22Rv1 (cell line): Measurements from ENCODE around the gene DIAPH2.
"Not testable (repeated sequence)": the region's sequence is repeated elsewhere in the genome, so short reads cannot be mapped to it uniquely, and the experiment has no call there.

ENCODE experiments used
- H3K27ac ChIP-seq: fragments of 450-650 bp; 2 replicates; pipeline ENCODE4 v1.5.1; 2017
- CTCF ChIP-seq: fragments of 450-650 bp; IDR thresholded peaks from 2 replicates; pipeline ENCODE4 v1.5.1; 2017; ENCODE audit warnings: mild to moderate bottlenecking
- ZFX ChIP-seq: fragments of 450-650 bp; IDR thresholded peaks from 2 replicates; pipeline ENCODE4 v1.6.1; 2017; ENCODE audit warnings: antibody characterized with exemption, borderline replicate concordance

Gene DIAPH2

GRCh38 chrX:96837808-96838207 lies 153.2 kb downstream of the DIAPH2 start:
- TF ChIP-seq CTCF: no peak
- TF ChIP-seq ZFX: no peak
- no peak overlapping the region for H3K27ac ChIP-seq

GRCh38 chrX:96838537-96838936 lies 153.9 kb downstream of the DIAPH2 start:
- no peak for TF ChIP-seq CTCF
- TF ChIP-seq ZFX: no peak
- no peak overlapping the region for H3K27ac ChIP-seq

GRCh38 chrX:96841325-96841724 lies 156.7 kb downstream of the DIAPH2 start:
- no peak for TF ChIP-seq ZFX
- TF ChIP-seq CTCF: no peak
- no peak overlapping the region for H3K27ac ChIP-seq

- H3K27ac ChIP-seq: not testable (repeated sequence)
Observed at GRCh38 chrX:96841866-96842265, 157.2 kb downstream of the DIAPH2 start.

- no peak for TF ChIP-seq CTCF
- TF ChIP-seq ZFX: no peak
- H3K27ac ChIP-seq: no peak overlapping the region
Observed at GRCh38 chrX:96843566-96843965, 158.9 kb downstream of the DIAPH2 start.

GRCh38 chrX:96846841-96847240 lies 162.2 kb downstream of the DIAPH2 start:
- H3K27ac ChIP-seq: no peak overlapping the region
- TF ChIP-seq CTCF (no peak), ZFX (no peak)

- H3K27ac ChIP-seq: not testable (repeated sequence)
Observed at GRCh38 chrX:96859422-96859821, 174.8 kb downstream of the DIAPH2 start.

GRCh38 chrX:96861218-96861617 lies 176.6 kb downstream of the DIAPH2 start:
- TF ChIP-seq CTCF (no peak), ZFX (no peak)
- no peak overlapping the region for H3K27ac ChIP-seq
